ENCODE results near the gene SEZ6.

The SEZ6 gene

DNA sequence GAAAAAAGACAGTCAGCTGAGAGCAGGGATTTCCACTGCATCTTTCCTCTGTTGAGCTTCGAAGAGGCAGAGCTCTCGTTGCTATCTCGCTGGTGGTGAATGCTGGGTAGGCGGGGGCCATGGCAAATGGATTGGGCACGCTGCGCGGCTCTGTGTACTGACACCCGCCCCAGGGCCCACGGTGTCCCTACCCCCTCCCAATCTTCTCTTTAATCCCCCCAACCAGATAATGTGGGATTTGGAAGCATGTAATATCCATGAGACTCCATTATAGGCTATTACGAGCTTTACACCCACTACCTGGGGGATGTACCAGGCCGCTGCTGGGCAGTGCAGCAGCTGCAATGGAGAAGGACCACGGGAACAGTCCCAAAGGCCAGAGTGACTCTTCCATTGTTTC, 45.4 kb upstream of the SEZ6 start:
- Histone ChIP-seq H3K9ac (ENCODE audit: low read depth, low read length, poor library complexity) (no peak overlapping the region), H3K4me2 (ENCODE audit: insufficient read depth, low read length, poor library complexity, severe bottlenecking) (no peak overlapping the region), H2BK5ac (ENCODE audit: low read length) (no peak overlapping the region), H3K79me1 (ENCODE audit: low read depth, low read length) (no peaks in the 10 kb centered on the region), H3K27ac (replicated peaks; ENCODE audit: low read length) (no peak overlapping the region), H3K27me3 (ENCODE audit: control insufficient read depth in 3 of 3, insufficient read depth in 3 of 3, low read depth in 1 of 3, low read length in 3 of 3) (no peaks in the 10 kb centered on the region), H2BK15ac (ENCODE audit: low read length) (no peak overlapping the region), H3K9me3 (replicated peaks in 1 of 2; ENCODE audit: control insufficient read depth in 2 of 2, insufficient read depth in 1 of 2, low read depth in 1 of 2, low read length in 2 of 2) (no peaks in the 10 kb centered on the region), H3K4ac (ENCODE audit: low read length) (no peak overlapping the region), H2BK120ac (ENCODE audit: low read depth, low read length) (no peak overlapping the region), H2BK12ac (ENCODE audit: low read length) (no peak overlapping the region), H2AK5ac (ENCODE audit: low read depth, low read length) (no peak overlapping the region), H3K23ac (ENCODE audit: low read depth, low read length, poor library complexity) (no peak overlapping the region), H4K91ac (ENCODE audit: low read depth, low read length, poor library complexity) (no peak overlapping the region), H4K8ac (ENCODE audit: low read depth, low read length) (no peak overlapping the region), H3K36me3 (replicated peaks in 1 of 2; ENCODE audit: control insufficient read depth in 2 of 2, insufficient read depth in 2 of 2, low read length in 2 of 2) (no peaks in the 10 kb centered on the region), H3K4me1 (ENCODE audit: control insufficient read depth in 2 of 2, insufficient read depth in 1 of 2, low read depth in 1 of 2, low read length in 2 of 2) (peaks cover 23 to 55% of the 10 kb centered on the region in 2 donors), H2AFZ (ENCODE audit: low read length) (no peak overlapping the region), H3K18ac (ENCODE audit: low read length) (no peak overlapping the region), H3K4me3 (ENCODE audit: low read length in 2 of 2) (no peak overlapping the region), H3K14ac (ENCODE audit: low read length) (no peak overlapping the region)
- DNase-seq (ENCODE audit: low spot score), result no peak
- no CpG with 5 or more reads among the region's 12 CpGs for WGBS, 2 donors (ENCODE audit: extremely low coverage in 2 of 2, insufficient read length in 2 of 2, insufficient replicate concordance in 1 of 2)

DNA sequence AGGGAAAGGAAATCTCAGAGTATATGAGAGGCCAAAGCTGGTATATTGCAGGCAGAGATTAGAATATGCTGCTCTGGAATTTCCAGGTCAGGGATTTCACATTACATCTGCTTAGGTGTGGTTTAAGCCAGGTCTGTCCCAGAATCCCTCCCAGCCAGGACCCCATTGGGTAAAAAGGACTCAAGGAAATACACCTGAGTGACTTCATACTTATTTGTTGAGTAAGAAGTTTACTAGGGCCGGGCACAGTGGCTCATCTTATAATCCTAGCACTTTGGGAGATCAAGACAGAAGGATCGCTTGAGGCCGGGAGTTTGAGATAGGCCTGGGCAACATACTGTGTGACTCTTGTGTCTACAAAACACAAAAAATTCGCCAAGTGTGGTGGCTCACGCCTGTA, 44.3 kb upstream of the SEZ6 start:
- no peaks in the 10 kb centered on the region for H3K27me3 ChIP-seq (ENCODE audit: control insufficient read depth in 3 of 3, insufficient read depth in 3 of 3, low read depth in 1 of 3, low read length in 3 of 3)
- H3K4me3 ChIP-seq (ENCODE audit: low read length in 2 of 2), result no peak overlapping the region
- H3K23ac ChIP-seq (ENCODE audit: low read depth, low read length, poor library complexity), result no peak overlapping the region
- no peak overlapping the region for H3K4me2 ChIP-seq (ENCODE audit: insufficient read depth, low read length, poor library complexity, severe bottlenecking)
- H3K4me1 ChIP-seq (ENCODE audit: control insufficient read depth in 2 of 2, insufficient read depth in 1 of 2, low read depth in 1 of 2, low read length in 2 of 2), result peaks cover 22 to 59% of the 10 kb centered on the region in 2 donors
- no peak overlapping the region for H2BK12ac ChIP-seq (ENCODE audit: low read length)
- no peak overlapping the region for H2AFZ ChIP-seq (ENCODE audit: low read length)
- H4K91ac ChIP-seq (ENCODE audit: low read depth, low read length, poor library complexity), result no peak overlapping the region
- no peak overlapping the region for H4K8ac ChIP-seq (ENCODE audit: low read depth, low read length)
- no peak overlapping the region for H3K14ac ChIP-seq (ENCODE audit: low read length)
- H3K4ac ChIP-seq (ENCODE audit: low read length), result no peak overlapping the region
- no peak overlapping the region for H3K18ac ChIP-seq (ENCODE audit: low read length)
- H3K79me1 ChIP-seq (ENCODE audit: low read depth, low read length), result no peaks in the 10 kb centered on the region
- no peaks in the 10 kb centered on the region for H3K36me3 ChIP-seq (replicated peaks in 1 of 2; ENCODE audit: control insufficient read depth in 2 of 2, insufficient read depth in 2 of 2, low read length in 2 of 2)
- no peaks in the 10 kb centered on the region for H3K9me3 ChIP-seq (replicated peaks in 1 of 2; ENCODE audit: control insufficient read depth in 2 of 2, insufficient read depth in 1 of 2, low read depth in 1 of 2, low read length in 2 of 2)
- H3K27ac ChIP-seq (replicated peaks; ENCODE audit: low read length), result no peak overlapping the region
- H2BK15ac ChIP-seq (ENCODE audit: low read length), result no peak overlapping the region
- H2AK5ac ChIP-seq (ENCODE audit: low read depth, low read length), result no peak overlapping the region
- H2BK120ac ChIP-seq (ENCODE audit: low read depth, low read length), result no peak overlapping the region
- no peak for DNase-seq (ENCODE audit: low spot score)
- WGBS, 2 donors (ENCODE audit: extremely low coverage in 2 of 2, insufficient read length in 2 of 2, insufficient replicate concordance in 1 of 2), result no CpG with 5 or more reads among the region's 5 CpGs
- no peak overlapping the region for H3K9ac ChIP-seq (ENCODE audit: low read depth, low read length, poor library complexity)
- no peak overlapping the region for H2BK5ac ChIP-seq (ENCODE audit: low read length)

DNA sequence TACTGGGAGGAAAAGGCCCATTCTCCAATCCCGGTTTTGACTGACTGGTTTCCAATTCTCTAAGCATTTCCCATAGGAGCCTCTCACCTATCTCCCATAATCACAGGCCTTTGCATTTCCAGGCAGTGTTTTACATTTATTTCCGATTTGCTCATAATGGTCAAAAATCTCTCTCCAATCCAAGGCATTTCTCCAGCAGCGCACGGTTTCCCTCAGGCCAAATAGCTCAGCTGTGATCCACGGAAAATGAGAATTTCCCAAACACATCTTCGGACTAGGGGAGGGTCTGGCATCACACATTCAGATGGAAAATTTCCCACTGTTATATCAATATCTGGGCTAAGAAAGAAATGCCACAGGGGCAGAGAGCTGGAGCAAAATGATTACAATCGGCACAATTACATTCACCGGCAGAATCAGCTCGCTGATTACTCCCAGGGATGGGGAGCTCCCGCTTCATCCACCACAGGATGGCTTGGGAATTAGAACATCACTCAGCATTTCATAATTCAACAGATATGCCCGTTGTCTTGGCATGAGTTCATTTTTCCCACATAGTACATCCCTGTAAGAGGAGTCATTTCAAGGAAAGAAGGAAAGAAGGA, 43.8 kb upstream of the SEZ6 start:
- Histone ChIP-seq H3K9ac (ENCODE audit: low read depth, low read length, poor library complexity) (no peak overlapping the region), H3K27me3 (ENCODE audit: control insufficient read depth in 3 of 3, insufficient read depth in 3 of 3, low read depth in 1 of 3, low read length in 3 of 3) (no peaks in the 10 kb centered on the region), H3K4me1 (ENCODE audit: control insufficient read depth in 2 of 2, insufficient read depth in 1 of 2, low read depth in 1 of 2, low read length in 2 of 2) (peaks cover 17 to 56% of the 10 kb centered on the region in 2 donors), H4K91ac (ENCODE audit: low read depth, low read length, poor library complexity) (no peak overlapping the region), H2AFZ (ENCODE audit: low read length) (peak overlapping the region; percentile 67), H2BK12ac (ENCODE audit: low read length) (no peak overlapping the region), H3K9me3 (replicated peaks in 1 of 2; ENCODE audit: control insufficient read depth in 2 of 2, insufficient read depth in 1 of 2, low read depth in 1 of 2, low read length in 2 of 2) (no peaks in the 10 kb centered on the region), H3K4me3 (ENCODE audit: low read length in 2 of 2) (no peak overlapping the region), H3K18ac (ENCODE audit: low read length) (no peak overlapping the region), H2BK120ac (ENCODE audit: low read depth, low read length) (no peak overlapping the region), H3K4me2 (ENCODE audit: insufficient read depth, low read length, poor library complexity, severe bottlenecking) (no peak overlapping the region), H3K23ac (ENCODE audit: low read depth, low read length, poor library complexity) (no peak overlapping the region), H3K36me3 (replicated peaks in 1 of 2; ENCODE audit: control insufficient read depth in 2 of 2, insufficient read depth in 2 of 2, low read length in 2 of 2) (no peaks in the 10 kb centered on the region), H3K14ac (ENCODE audit: low read length) (no peak overlapping the region), H3K4ac (ENCODE audit: low read length) (no peak overlapping the region), H3K27ac (replicated peaks; ENCODE audit: low read length) (no peak overlapping the region), H4K8ac (ENCODE audit: low read depth, low read length) (no peak overlapping the region), H3K79me1 (ENCODE audit: low read depth, low read length) (no peaks in the 10 kb centered on the region), H2BK15ac (ENCODE audit: low read length) (no peak overlapping the region), H2BK5ac (ENCODE audit: low read length) (no peak overlapping the region), H2AK5ac (ENCODE audit: low read depth, low read length) (no peak overlapping the region)
- no peak for DNase-seq (ENCODE audit: low spot score)
- no CpG with 5 or more reads among the region's 11 CpGs for WGBS, 2 donors (ENCODE audit: extremely low coverage in 2 of 2, insufficient read length in 2 of 2, insufficient replicate concordance in 1 of 2)

DNA sequence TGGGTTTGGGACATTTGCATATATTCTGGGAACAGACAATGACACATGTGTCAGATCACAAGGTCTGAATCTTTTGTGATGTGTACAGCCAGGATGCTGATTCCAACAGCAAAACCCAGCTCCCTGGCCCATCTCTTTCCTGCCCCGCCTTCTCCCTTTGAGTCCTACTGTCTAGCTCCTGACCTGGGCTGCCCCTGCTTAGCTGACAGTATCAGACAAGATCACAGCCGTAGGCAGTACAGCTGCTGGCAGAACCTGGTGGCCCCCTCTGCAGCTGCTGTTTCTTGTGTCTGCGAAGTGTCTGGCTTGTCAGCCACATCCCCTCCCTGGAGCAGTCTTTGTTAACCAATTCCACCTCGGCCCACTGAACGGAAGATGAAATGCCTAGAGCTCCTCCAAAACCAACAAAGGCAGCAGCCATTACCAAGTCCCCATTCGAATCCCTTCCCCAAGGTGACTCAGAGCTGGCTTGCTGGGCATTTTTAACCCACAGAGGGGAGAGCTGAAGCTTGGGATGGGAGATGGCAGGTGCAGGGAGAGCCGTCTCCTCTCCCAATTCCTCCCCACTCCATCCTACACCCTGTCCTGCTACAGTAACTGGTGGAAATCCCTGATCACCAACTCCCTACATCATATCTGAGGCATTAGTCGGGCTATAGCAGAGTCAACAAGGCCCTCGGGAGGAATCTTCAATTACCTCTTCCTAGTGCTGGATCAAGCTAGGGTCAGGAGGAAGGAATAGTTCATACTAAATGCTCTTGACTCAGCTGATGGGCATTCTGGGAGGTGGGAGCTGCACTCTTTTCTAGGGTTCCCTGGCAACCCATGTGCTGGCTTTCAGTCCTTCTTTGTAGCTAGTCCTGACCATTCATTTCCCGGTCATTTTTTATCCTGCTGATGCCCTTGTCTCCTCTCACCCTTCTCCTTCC, 42.9 kb upstream of the SEZ6 start:
- Histone ChIP-seq H2BK12ac (ENCODE audit: low read length) (no peak overlapping the region), H3K4me2 (ENCODE audit: insufficient read depth, low read length, poor library complexity, severe bottlenecking) (no peak overlapping the region), H3K18ac (ENCODE audit: low read length) (peak overlapping the region; percentile 53), H2AK5ac (ENCODE audit: low read depth, low read length) (no peak overlapping the region), H3K9ac (ENCODE audit: low read depth, low read length, poor library complexity) (no peak overlapping the region), H3K4me3 (ENCODE audit: low read length in 2 of 2) (peak overlapping the region in 1 of 2 donors; percentile 17), H2AFZ (ENCODE audit: low read length) (peak overlapping the region; percentile 67), H3K14ac (ENCODE audit: low read length) (no peak overlapping the region), H3K79me1 (ENCODE audit: low read depth, low read length) (no peaks in the 10 kb centered on the region), H3K23ac (ENCODE audit: low read depth, low read length, poor library complexity) (no peak overlapping the region), H2BK5ac (ENCODE audit: low read length) (no peak overlapping the region), H2BK15ac (ENCODE audit: low read length) (peak overlapping the region; percentile 34), H2BK120ac (ENCODE audit: low read depth, low read length) (no peak overlapping the region), H3K4ac (ENCODE audit: low read length) (no peak overlapping the region), H3K27me3 (ENCODE audit: control insufficient read depth in 3 of 3, insufficient read depth in 3 of 3, low read depth in 1 of 3, low read length in 3 of 3) (no peaks in the 10 kb centered on the region), H3K36me3 (replicated peaks in 1 of 2; ENCODE audit: control insufficient read depth in 2 of 2, insufficient read depth in 2 of 2, low read length in 2 of 2) (no peaks in the 10 kb centered on the region), H4K8ac (ENCODE audit: low read depth, low read length) (no peak overlapping the region), H3K27ac (replicated peaks; ENCODE audit: low read length) (no peak overlapping the region), H3K4me1 (ENCODE audit: control insufficient read depth in 2 of 2, insufficient read depth in 1 of 2, low read depth in 1 of 2, low read length in 2 of 2) (peaks cover 14 to 59% of the 10 kb centered on the region in 2 donors), H3K9me3 (replicated peaks in 1 of 2; ENCODE audit: control insufficient read depth in 2 of 2, insufficient read depth in 1 of 2, low read depth in 1 of 2, low read length in 2 of 2) (no peaks in the 10 kb centered on the region), H4K91ac (ENCODE audit: low read depth, low read length, poor library complexity) (no peak overlapping the region)
- DNase-seq (ENCODE audit: low spot score), result no peak
- no CpG with 5 or more reads among the region's 10 CpGs for WGBS, 2 donors (ENCODE audit: extremely low coverage in 2 of 2, insufficient read length in 2 of 2, insufficient replicate concordance in 1 of 2)

Measured in neuronal stem cell (in vitro differentiated cells).